H1 (cell line): ENCODE results near the gene MPEG1. TPM values are rescaled to one million over a fixed set of nuclear protein-coding genes. Genes with fewer than 3 reads are reported as not detected.
A peak's percentile ranks its signal among the peaks of the same experiment; 100 is the strongest.

Experiments used
- ASH2L ChIP-seq: fragments of 200-600, 300-600 bp; sonication (generic); IDR thresholded peaks from one replicate; pipeline ENCODE4 v1.7.1; 2017; ENCODE audit warnings: low read length
- CHD2 ChIP-seq: IDR thresholded peaks from 2 replicates; pipeline ENCODE4 v1.6.1; 2012; ENCODE audit warnings: low read length, improper control_type of control experiment
- CTBP2 ChIP-seq: IDR thresholded peaks from 2 replicates; pipeline ENCODE4 v1.7.0; 2011; ENCODE audit warnings: borderline replicate concordance, mild to moderate bottlenecking, moderate library complexity, mixed read lengths, low read length; ENCODE audit not compliant: insufficient read depth, insufficient read length
- HDAC2 ChIP-seq, 2 experiments: fragments of 300-600 bp in 1 of 2; sonication (generic) in 1 of 2; IDR thresholded peaks; 2 replicates each; pipeline ENCODE4 v1.6.1; 2011 to 2012; ENCODE audit warnings: low read depth in 2 of 2, low read length in 2 of 2, mild to moderate bottlenecking in 2 of 2, moderate library complexity in 2 of 2, borderline replicate concordance in 1 of 2, inconsistent platforms in 1 of 2
- YY1 ChIP-seq: IDR thresholded peaks from 2 replicates; pipeline ENCODE4 v1.6.1; 2011; ENCODE audit warnings: low read depth, mild to moderate bottlenecking, low read length
- polyA plus RNA-seq, 7 experiments: library from polyadenylated mRNA; depleted of rRNA in 3 of 7; stranded (reverse) in 5 of 7; unstranded in 2 of 7; fragments of >200 nt in 5 of 7; fragments of 200-250 nt in 2 of 7; gene quantifications; 1 replicate in 5 of 7; 2 replicates in 1 of 7; 4 replicates in 1 of 7; pipeline versions ENCODE4 v1.2.1 to v1.2.3, GENCODE V29; 2011 to 2013; ENCODE audit warnings: missing spikeins in 2 of 7, mixed read lengths in 2 of 7
- total RNA-seq: library from RNA; stranded (reverse); fragmentation: NEBNext Ultra II Directional; extraction: Animal tissue kit (Norgen Biotek cat#: 25700); gene quantifications from 2 replicates; pipeline ENCODE4 v1.2.1, GENCODE V29; 2021
- TF ChIP-seq, protein P1 (sequence below): IDR thresholded peaks from 2 replicates; pipeline ENCODE4 v1.6.1; 2012; ENCODE audit warnings: inconsistent platforms

MPEG1 gene
- total and polyA plus RNA-seq, 2 of the 8 experiments (the other 6 are each of a cell fraction or from before 2014, with no cell fraction given) = not detected

DNA sequence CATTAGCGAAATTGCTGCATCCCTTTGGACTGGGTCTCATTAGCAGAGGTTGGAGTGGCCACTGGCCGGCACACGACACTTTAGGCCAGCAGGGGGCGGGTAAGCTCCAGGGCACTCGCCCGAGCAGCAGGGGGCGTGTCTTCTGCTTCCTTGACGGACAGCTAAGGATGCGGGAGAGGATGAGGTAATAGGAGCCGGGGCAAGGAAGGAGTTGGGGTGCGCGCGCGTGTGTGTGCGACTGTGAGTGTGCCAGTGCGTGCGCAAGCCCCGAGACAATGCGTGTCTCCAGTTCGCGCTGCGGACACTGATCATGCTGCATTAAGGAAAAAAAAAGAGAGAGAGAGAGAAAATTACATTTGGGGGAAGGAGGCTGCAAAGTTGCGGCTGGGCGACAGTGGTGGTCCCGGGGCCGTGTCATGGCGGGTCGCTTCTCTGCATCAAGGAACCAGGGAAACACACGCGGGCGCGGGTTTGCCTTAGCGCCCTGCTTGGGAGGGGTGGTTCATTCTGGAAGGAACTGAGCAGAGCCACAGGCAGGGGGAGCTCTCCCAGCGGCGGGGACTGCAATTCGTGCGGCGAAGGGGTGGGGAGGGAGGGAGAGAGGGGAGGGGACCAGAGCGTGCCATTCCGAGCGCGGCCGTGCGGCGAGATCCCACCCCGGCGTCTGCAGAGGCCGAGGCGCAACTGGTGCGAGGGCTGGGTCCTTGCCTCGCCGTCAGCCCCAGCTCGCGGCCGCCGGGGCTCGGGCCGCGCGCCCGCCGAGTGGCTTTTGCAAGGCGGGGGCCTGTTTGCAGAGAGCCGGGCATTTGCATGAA is 41.0 kb downstream of the MPEG1 start, which contains the start of gene DTX4 (continued):
- 0 out of 4 replicates have a peak, but pooled peaks of 1 of the 2 experiments have one; percentile 73 for TF ChIP-seq HDAC2 (IDR thresholded peaks at IDR 0.05; ENCODE audit: borderline replicate concordance in 1 of 2, low read depth in 2 of 2, low read length in 2 of 2)
- no peak for TF ChIP-seq CTBP2
- TF ChIP-seq YY1 = peak; percentile 59
- no peak; the same call in 1 of the 2 replicates for TF ChIP-seq CHD2
- TF ChIP-seq, protein P1, sequence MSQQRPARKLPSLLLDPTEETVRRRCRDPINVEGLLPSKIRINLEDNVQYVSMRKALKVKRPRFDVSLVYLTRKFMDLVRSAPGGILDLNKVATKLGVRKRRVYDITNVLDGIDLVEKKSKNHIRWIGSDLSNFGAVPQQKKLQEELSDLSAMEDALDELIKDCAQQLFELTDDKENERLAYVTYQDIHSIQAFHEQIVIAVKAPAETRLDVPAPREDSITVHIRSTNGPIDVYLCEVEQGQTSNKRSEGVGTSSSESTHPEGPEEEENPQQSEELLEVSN = peak; percentile 69
- TF ChIP-seq ASH2L = peak; percentile 90
